Activated T-helper 1 cell treated with anti-CD3 and anti-CD28 coated beads, Interleukin-2, amount 50 U/mL, for 16 hours (primary cell): Measurements from ENCODE around the gene SCYGR5.
"Not testable (repeated sequence)": the region's sequence is repeated elsewhere in the genome, so short reads cannot be mapped to it uniquely, and the experiment has no call there.

ENCODE experiments used
- DNase-seq, 2 donors: peaks; one replicate each; pipeline ENCODE4 v3.0.0-alpha.2; 2020; ENCODE audit warnings: low read depth in 1 of 2, low spot score in 1 of 2

SCYGR5 gene, protein sequence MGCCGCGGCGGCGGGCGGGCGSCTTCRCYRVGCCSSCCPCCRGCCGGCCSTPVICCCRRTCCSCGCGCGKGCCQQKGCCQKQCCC

DNA sequence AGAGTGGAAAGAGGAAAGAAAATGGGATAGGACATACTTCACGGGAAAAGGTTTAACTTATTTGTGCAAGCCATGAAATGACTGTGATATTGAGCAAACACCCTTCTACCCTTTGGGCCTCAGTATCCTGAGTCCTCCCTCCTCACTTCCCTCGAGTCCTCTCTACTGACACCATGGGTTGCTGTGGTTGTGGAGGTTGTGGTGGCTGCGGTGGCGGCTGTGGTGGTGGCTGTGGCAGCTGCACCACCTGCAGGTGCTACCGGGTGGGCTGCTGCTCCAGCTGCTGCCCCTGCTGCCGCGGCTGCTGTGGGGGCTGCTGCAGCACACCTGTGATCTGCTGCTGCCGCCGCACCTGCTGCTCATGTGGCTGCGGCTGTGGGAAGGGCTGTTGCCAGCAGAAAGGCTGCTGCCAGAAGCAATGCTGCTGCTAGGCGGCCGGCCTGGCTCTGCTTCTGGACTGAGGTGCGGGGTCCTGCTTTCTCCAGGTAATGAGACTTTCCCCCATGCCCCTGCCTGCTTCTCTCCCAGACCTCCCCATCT, at the start of gene SCYGR5:
Gene SCYGR5 (plus strand): TSS at position 174 of the 540 bp plus-strand sequence. CDS start 0 bp downstream, at position 174.
- not testable (repeated sequence) for DNase-seq

DNA sequence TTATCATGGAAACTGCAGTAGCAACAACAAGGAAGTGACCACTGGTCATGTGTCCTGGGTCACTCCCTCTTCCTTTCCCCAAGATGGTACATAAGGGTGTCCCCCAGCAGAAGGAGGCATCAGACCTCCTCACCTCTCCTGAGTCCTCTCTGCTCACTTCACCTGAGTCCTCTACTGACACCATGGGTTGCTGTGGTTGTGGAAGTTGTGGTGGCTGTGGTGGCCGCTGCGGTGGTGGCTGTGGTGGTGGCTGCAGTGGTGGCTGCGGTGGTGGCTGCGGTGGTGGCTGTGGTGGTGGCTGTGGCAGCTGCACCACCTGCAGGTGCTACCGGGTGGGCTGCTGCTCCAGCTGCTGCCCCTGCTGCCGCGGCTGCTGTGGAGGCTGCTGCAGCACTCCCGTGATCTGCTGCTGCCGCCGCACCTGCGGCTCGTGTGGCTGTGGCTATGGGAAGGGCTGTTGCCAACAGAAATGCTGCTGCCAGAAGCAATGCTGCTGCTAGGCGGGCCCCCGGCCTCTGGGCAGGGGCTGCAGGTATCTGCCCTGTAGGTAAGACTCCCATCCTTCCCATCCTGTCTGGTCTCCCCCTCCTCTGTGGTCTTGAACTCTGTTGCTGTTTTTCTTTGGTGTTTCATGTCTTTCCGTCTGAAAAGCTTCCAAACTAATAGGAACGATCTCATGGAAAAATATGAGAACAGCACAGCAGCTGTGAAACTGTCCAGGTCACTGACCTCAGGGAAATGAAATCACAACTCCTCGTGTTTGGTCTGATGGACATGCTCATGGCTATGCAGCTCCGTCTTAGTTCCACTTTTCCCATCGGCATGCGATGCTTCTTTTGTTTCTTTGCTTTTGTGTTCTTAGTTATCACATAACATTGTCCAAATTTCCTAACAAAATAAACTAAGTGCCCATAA, 49.0 kb upstream of the SCYGR5 start, which contains the start of gene SCYGR4:
Gene SCYGR4 (plus strand): TSS at position 183 of the 915 bp plus-strand sequence. CDS start 0 bp downstream, at position 183.
- no peak for DNase-seq

DNA sequence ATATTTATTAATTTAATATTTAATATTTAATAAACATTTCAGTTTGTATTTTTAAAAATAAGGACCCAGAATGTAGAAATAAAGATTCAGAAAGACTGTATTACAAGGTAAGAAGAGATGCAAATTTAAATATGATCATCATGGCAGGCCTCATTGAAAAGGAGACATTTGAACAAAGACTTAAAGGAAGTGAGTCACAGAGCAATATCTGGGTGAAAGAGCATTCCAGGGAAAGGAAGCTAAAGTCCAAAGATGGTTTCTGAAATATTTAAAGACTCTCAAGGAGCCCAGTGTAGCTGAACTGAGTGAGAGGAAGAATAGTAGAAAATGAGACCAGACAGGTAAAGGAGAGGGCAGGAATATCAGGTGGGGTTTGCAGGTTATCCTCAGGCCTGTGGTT, 43.4 kb upstream of the SCYGR5 start:
- no peak for DNase-seq

DNA sequence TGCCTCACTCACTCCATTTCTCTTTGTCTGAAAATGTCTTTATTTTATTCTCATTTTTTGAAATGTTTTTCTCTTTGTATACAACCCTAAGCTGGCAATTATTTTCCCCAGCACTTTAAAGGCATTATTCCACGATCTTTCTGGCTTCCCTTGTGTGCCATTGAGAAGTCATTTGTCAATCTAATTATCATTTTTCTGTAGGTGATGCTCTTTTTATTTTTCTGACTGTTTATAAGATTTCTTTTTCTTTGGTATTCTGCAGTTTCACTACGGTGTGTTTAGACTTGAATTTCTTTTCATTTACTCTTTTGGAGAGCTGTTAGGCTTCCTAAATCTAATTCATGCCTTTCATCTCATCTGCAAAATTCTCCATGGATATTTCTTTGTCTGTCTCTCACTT, 41.2 kb upstream of the SCYGR5 start:
- no peak for DNase-seq

DNA sequence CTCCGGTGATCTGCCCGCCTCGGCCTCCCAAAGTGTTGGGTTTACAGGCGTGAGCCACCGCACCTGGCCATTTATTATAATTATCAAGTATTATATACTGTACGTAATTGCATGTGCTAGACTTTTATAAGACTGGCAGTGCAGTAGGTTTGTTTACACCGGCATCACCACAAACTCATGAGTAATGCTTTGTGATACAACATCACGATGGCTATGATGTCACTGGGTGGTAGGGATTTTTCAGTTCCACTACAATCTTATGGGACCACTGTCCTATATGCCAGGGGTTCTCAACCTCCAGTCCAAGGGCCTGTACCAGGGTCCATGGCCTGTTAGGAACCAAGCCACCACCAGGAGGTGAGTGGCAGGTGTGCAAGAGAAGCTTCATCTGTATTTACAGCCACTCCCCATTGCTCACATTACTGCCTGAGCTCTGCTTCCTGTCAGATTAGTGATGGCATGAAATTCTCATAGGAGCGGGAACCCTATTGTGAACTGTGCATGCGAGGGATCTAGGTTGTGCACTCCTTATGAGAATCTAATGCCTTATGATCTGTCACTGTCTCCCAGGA, 39.9 kb upstream of the SCYGR5 start:
- DNase-seq: no peak

DNA sequence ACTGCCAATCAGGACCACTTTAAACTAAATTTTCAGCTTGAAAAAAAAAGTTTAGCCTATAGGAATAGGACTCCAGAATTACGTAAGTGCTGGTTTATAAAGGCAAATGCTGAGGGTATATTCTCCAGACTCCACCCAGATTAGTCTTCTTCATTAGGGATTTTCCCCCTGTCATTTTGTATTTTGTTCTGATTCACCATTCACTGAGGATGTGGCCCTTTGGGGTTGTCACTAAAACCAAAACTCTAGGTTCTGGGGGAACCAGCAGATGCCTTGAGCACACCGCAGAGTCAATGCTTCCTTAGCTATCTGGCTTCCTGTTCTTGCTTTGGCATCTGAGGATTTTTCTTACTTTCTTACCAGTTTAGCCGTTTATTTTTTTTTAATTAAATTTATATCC, 38.8 kb upstream of the SCYGR5 start:
- no peak for DNase-seq

DNA sequence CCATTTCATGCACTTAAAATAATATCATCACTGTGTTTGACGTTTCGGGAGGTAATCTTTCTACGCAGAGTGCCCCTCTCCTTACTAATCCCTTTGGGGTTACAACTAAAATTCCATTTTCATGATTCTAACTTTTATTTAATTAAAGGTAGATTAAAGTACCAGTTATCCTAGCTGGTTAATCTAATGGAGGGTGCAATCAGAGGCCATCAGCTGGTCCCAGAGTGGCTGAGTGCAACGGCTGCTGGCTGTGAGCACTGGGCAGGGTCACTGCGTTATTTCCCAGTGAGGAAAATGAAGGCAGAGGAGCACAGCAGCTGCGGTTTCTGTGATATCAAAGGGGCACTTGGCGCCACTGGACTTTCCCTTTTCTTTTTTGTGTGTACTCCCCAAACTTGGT, 37.2 kb upstream of the SCYGR5 start:
- no peak for DNase-seq

DNA sequence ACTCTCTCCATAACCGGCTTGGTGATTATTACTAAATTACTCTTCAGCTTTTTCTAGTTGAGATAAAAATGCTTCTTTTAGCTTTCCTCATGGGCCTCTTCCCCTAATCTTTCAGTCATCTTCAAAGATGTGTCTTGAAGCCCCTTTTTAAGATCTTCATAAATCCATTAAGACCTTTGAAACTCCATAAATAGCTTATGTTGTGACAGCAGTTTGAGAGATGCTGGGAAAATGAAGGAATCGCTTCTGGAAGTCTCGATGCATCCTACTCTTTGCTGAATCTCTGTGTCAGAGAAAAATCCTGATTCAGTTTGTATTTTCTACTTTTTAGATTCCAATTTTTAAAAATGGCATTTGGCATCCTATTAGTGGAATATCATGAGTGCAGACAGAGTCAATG, 36.3 kb upstream of the SCYGR5 start:
- DNase-seq: no peak

DNA sequence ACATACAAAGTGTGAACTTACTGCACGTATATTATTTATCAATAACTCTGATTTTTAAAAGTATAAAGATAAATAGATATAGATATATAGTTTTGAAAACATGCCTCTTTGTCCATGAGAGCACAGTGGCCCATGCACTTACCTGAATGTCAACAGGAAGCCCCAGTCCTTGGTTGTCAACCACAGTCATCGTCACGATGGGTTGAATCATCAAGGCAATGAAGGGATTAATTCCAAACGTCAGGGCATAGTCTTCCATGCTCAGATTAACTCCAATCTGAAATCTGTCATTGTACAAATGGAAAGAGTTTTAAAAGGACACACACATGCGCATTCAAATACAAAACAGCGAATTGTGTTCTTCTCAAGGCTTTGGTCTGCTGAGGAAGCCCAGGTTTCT, 33.8 kb upstream of the SCYGR5 start:
- DNase-seq: no peak

DNA sequence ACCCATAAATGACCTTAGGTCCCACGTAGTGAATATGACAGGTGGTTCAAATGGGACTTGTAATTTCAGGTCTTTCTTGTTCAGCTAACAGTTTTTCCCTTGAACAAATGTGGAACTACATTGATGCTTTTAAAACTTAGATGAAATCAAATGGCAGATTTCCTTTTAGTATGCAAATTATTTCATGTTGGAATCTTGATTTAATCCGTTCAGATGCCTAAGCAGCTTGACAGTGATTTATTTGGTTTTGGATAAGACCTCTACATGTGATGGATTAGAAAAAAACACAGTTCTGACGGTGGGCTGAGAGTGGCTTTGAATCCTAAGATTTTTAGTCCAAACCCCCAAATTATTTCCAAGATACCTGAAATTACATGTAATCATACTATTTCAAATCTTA, 32.4 kb upstream of the SCYGR5 start:
- DNase-seq: no peak

DNA sequence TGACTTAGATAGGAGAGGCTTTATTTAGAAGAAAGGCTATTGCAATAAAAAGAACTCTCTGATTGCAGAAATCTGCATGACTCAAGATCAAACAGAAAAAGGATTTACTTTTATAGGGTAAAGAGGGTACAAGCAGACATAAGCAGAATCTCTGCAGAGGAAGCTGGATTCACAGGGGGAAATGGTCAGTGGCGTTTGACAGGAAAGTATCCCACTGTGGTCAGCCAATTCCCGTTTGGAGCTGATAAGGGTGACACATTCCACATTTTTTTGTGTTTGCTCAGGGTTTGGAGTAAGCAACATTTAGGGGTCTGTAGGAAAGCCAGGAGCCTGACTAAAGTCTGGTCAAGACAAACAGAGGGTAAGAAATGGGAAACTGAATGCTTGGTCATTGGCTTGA, 23.9 kb upstream of the SCYGR5 start:
- no peak for DNase-seq

DNA sequence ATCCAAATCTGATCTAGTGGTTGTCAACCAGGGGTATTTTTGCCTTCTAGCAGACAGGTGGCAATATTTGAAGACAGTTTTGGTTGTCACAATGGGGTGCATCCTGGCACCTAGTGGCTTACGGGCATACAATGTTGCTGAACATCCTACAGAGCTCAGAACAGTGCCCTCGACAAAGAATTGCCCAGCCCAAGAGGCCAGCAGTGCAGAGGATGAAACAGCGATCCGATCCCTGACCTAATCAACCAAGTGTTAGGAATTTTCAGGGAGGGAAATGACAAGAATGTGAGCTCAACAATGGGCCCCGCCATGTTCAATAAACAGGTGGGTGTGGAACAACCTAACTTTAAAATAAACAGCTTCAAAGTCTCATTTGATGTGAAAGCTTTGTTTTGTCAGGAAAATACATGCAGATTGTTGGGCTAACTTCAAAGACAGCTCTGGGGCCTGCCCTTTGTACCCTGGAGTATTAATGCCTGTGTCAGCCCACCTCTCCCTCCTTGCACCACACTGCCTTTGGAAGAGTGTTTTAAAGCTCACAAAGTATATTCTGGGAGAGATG, 22.5 kb upstream of the SCYGR5 start:
- no peak for DNase-seq

DNA sequence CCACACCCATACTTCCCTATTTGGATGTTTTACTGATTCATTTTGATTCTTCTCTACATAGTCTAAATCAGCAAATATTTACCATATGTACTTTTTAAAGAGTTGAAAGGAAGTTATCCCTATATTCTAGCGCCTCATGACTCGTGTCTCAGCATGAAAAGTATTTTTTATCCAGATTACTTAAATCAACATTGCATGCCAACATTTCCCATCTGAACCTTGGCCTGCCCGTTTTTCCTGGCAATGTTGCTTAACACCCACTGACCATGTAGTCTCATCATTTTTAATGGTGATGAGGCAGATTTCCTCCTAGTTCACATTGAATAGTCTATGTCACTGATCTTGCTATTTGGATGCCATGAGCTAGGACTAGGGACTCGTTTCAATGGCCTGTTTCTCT, 13.2 kb upstream of the SCYGR5 start:
- no peak for DNase-seq

DNA sequence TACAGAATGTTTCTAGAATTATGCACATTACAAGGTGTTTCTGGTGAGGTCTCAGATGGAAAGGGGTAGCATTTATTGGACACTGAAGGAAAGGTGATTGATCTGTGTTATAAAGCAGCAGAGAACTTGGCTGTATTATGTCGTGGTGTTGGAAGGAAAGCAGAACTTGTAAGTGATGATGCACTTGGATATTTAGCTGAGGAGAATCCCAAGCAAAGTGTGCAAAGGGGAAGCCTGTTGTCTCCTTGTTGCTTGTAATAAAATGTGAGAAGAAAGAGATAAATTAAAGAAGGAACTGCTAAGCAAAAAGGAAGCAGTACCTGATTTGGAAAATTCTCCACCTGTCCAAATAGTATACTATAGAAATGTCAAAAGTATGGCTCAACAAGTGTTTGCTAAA, 12.2 kb upstream of the SCYGR5 start:
- no peak for DNase-seq

DNA sequence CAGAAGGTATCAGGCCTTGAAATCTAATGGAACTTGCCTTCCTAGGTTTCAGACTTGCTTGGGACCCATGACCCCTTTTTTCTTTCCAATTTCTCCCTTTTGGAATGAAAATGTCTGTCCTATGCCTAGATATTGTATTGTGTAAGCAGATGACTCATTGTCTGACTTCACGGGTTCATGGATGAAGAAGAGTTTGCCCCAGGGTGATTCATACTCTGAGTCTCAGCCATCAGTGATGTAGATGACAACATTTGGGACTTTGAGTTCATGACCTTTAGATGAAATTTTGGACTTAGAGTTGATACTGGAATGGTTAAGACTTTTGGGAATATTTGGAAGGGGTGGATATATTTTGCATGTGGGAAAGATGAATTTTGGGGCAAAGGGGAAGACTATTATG, 11.2 kb upstream of the SCYGR5 start:
- DNase-seq: no peak

DNA sequence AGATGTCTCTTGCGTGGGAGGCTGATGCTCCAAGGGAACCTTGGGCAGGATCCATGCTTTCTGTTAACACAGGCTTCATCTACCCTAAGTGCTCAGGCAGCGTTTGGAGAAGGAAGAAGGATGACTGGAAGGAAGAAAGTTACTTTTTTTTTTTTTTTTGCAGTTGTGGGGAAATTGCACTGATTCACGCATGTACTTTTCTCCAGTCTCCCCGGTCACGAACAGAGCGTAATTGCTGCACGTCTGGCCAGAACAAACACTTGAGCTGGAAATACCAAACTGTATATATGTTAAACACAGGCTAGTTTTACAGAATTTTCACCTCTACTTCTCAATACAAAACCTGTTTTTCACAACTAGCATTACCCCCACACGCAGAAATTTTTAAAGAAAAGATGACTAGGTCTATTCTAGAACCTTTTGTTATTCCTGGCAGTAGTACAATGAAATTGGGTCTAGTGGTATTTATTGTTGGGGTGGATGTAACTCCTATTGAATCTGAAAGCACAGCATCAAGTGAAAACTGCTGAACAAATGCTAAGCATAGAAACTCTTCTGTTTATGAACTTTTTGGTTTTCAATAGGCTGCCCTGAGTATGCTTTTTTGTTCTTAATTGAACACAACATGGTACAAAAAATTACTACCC, 9.3 kb upstream of the SCYGR5 start:
- no peak for DNase-seq

DNA sequence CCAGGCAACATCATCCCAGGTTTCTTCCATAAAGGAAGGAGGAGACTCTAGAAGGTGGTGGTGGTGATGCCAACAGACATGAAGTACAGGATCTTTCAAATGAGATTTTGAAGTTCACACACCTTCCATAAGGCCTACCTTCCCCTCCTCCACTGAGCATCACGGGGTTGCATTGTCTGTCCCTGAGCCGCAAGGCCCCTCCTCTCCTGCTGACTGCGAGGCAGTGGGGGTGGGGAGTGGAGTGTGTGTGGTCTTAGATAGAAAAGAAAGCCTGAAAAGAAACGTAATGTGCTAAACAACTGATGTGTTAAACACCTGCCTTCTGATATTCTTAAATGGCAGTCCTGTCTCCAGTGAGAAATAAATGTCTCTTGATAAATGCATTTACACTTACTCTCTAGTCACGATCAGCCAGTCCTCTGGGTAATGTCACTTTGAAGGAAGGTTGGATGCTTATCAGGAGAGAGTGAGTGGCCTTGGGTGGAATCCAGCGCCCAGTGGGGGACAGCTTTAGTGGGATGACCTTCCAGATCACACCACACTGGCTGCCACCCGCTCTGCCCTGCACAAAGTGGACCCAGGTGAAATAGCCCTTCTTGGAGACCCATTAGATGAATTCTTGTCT, 5.5 kb upstream of the SCYGR5 start:
- no peak for DNase-seq

DNA sequence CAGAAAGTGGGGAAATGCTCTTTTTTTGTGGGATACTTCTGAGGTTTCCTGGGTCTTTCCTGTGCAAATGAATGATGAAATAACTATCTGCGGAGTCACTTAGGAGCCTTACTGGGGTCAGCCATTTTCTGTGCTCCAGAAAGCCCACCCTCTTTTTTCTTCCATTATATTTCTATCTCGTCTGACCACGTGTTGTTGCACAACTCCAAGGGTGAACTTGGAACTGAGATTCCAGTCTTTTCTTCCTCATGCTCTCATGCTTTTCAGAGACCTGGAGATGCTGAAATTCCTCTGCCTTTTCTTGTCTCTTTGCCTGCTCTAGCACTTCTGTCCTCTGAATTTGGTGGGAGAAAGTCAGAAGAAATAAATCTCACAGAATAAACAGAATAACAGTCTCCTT, 4.8 kb upstream of the SCYGR5 start:
- no peak for DNase-seq

DNA sequence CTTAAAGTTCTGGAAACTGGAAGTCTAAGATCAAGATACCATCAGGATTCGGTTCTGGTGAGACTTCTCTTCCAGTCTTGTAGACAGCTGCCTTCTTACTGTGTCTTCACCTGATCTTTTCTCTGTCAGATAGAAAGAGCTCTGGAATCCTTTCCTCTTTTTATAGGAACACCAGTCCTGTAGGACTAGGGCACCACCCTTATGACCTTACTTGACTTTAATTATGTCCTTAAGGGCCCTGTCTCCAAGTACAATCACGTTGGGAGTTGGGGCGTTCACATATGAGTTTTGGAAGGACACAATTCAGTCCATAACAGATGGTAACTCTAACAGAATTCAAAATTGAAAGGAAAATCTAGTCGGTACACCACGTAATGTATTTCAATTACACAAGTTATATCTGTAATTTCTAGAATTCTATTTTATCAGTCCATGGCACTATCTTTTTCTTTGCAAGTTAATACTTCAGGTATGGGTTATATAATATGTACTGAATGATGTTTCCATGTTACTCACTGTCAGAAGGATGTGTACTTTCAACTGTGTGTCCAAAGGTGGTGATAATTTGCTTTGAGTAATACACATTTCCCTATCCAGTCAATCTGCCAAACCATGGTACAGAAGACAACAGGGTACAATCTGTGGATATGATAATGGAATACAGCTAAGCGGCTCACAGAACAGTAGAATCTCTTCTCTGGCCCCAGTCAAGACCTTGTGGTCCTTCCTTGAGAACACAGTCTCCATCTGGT, 1.2 kb upstream of the SCYGR5 start:
- DNase-seq: no peak
